Fibroblast of pulmonary artery (primary cell): ENCODE results near the gene CENPX.

Experiments used
- DNase-seq: peaks from one replicate; pipeline ENCODE4 v3.0.0-alpha.2; 2010; ENCODE audit warnings: low read depth
- H3K4me3 ChIP-seq: replicated peaks from 2 replicates; pipeline ENCODE4 v1.5.1; 2011; ENCODE audit warnings: low read depth, mild to moderate bottlenecking, control low read depth, low read length, moderate library complexity
- CTCF ChIP-seq: IDR thresholded peaks from 2 replicates; pipeline ENCODE4 v1.5.1; 2011; ENCODE audit warnings: mild to moderate bottlenecking, control low read depth, low read length, inconsistent platforms; ENCODE audit errors: missing control alignments

The CENPX gene

GRCh38 chr17:82062984-82063368, 40.3 kb upstream of the CENPX start:
- TF ChIP-seq CTCF, result no peak
- no peak overlapping the region for H3K4me3 ChIP-seq
- no peak for DNase-seq

GRCh38 chr17:82062076-82062983, 39.7 kb upstream of the CENPX start:
- no peak for TF ChIP-seq CTCF
- H3K4me3 ChIP-seq, result no peak overlapping the region
- no peak for DNase-seq

GRCh38 chr17:82061047-82061925, 38.6 kb upstream of the CENPX start:
- no peak for DNase-seq
- no peak for TF ChIP-seq CTCF
- H3K4me3 ChIP-seq, result no peak overlapping the region

- no peak for DNase-seq
- TF ChIP-seq CTCF, result no peak
- no peak overlapping the region for H3K4me3 ChIP-seq
These were observed 37.9 kb upstream of the CENPX start for GRCh38 chr17:82060614-82061013.

GRCh38 chr17:82060001-82060380, 37.3 kb upstream of the CENPX start:
- DNase-seq, result no peak
- no peak overlapping the region for H3K4me3 ChIP-seq
- no peak for TF ChIP-seq CTCF

- no peak for DNase-seq
- no peak overlapping the region for H3K4me3 ChIP-seq
- no peak for TF ChIP-seq CTCF
These were observed 36.8 kb upstream of the CENPX start for GRCh38 chr17:82059272-82060000.
